Stimulated activated CD8-positive, alpha-beta memory T cell treated with anti-CD3 and anti-CD28 coated beads, Interleukin-4, amount 100 ng/mL, for 1 hour (primary cell): ENCODE results near the gene MAPK8IP1.

Source experiments
- DNase-seq, 2 donors: peaks; one replicate each; pipeline ENCODE4 v3.0.0-alpha.2; 2020; ENCODE audit warnings: low read depth in 2 of 2, low spot score in 1 of 2

The MAPK8IP1 gene

GRCh38 chr11:45906965-45907611 lies 21.6 kb downstream of the MAPK8IP1 start, which contains the start of gene FREY1:
FREY1 (minus strand) TSS chr11:45907271; CDS start chr11:45907245, 26 bp downstream.
- no peak for DNase-seq

- no peak for DNase-seq
Measured at GRCh38 chr11:45907911-45908370, 22.5 kb downstream of the MAPK8IP1 start.

GRCh38 chr11:45909594-45910475 lies 24.4 kb downstream of the MAPK8IP1 start:
- no peak for DNase-seq

GRCh38 chr11:45910623-45911022 lies 25.2 kb downstream of the MAPK8IP1 start:
- no peak for DNase-seq

- no peak for DNase-seq
Measured at GRCh38 chr11:45913514-45913913, 28.1 kb downstream of the MAPK8IP1 start.

GRCh38 chr11:45913942-45914635 lies 28.6 kb downstream of the MAPK8IP1 start:
- DNase-seq: no peak

GRCh38 chr11:45915446-45915845 lies 30.0 kb downstream of the MAPK8IP1 start:
- DNase-seq: no peak

GRCh38 chr11:45917286-45917622 lies 31.8 kb downstream of the MAPK8IP1 start:
- no peak for DNase-seq

- DNase-seq: peak; percentile 70 to 91
Measured at GRCh38 chr11:45917623-45918330, 32.3 kb downstream of the MAPK8IP1 start, which contains the start of gene PEX16. PEX16 (minus strand) TSS chr11:45917877; CDS start chr11:45917811, 66 bp downstream.

GRCh38 chr11:45918331-45918941 lies 33.0 kb downstream of the MAPK8IP1 start:
- DNase-seq: peak; percentile 14 to 31

GRCh38 chr11:45918962-45919675 lies 33.7 kb downstream of the MAPK8IP1 start:
- DNase-seq: no peak

GRCh38 chr11:45919806-45920530 lies 34.5 kb downstream of the MAPK8IP1 start:
- DNase-seq: no peak

GRCh38 chr11:45920531-45921477 lies 35.4 kb downstream of the MAPK8IP1 start:
- DNase-seq: no peak

- no peak for DNase-seq
Measured at GRCh38 chr11:45921561-45922424, 36.3 kb downstream of the MAPK8IP1 start.

GRCh38 chr11:45922425-45923082 lies 37.1 kb downstream of the MAPK8IP1 start, which contains the start of gene LARGE2:
LARGE2 (plus strand) TSS chr11:45922656; CDS start chr11:45922883, 227 bp downstream.
- DNase-seq: no peak
